GM13976 (cell line): Measurements from ENCODE around the gene IL1RAP.
A peak's percentile ranks its signal among the peaks of the same experiment; 100 is the strongest.
"Not testable (repeated sequence)": the region's sequence is repeated elsewhere in the genome, so short reads cannot be mapped to it uniquely, and the experiment has no call there.

ENCODE experiments used
- DNase-seq: peaks from one replicate; pipeline ENCODE4 v3.0.0; 2012; ENCODE audit warnings: low spot score
- CTCF ChIP-seq: IDR thresholded peaks from 2 replicates; pipeline ENCODE4 v1.5.1; 2012; ENCODE audit warnings: borderline replicate concordance, mild to moderate bottlenecking; ENCODE audit not compliant: insufficient read depth; ENCODE audit errors: extremely low read depth, missing control alignments, control extremely low read depth
- in situ Hi-C: fragments of 300-500 bp; cut with MboI; formaldehyde crosslinking; loops from one replicate; pipeline ENCODE4 v1.12.0; 2022; ENCODE audit warnings: low sequenced_read_pairs, mixed read lengths, inconsistent platforms; ENCODE audit not compliant: unreplicated experiment

IL1RAP gene

GRCh38 chr3:190513409-190514370 lies at the start of gene IL1RAP:
TSS of gene IL1RAP (plus strand) at chr3:190514085. CDS start at chr3:190564290, 50,205 bp downstream.
- peak; percentile 64 for TF ChIP-seq CTCF
- in situ Hi-C loops, result no loop called here
- DNase-seq, result peak; percentile 94

GRCh38 chr3:190467922-190468321 lies 46.0 kb upstream of the IL1RAP start:
- in situ Hi-C loops, result no loop called here
- no peak for TF ChIP-seq CTCF
- DNase-seq, result no peak

- DNase-seq, in situ Hi-C loops: not testable (repeated sequence)
Measured at GRCh38 chr3:190473261-190473660, 40.6 kb upstream of the IL1RAP start.

- in situ Hi-C loops, result no loop called here
- no peak for DNase-seq
- no peak for TF ChIP-seq CTCF
Measured at GRCh38 chr3:190481779-190482178, 32.1 kb upstream of the IL1RAP start.

GRCh38 chr3:190485830-190486532 lies 27.9 kb upstream of the IL1RAP start:
- in situ Hi-C loops, result no loop called here
- no peak for DNase-seq
- no peak for TF ChIP-seq CTCF

GRCh38 chr3:190486533-190486864 lies 27.4 kb upstream of the IL1RAP start:
- no peak for TF ChIP-seq CTCF
- DNase-seq, result no peak
- in situ Hi-C loops, result no loop called here
